A673 (cell line): ENCODE data around the gene SPATA16. TPM values are rescaled to one million over a fixed set of nuclear protein-coding genes. Genes with fewer than 3 reads are reported as not detected.

Experiments used
- BruUV-seq: library from RNA; stranded (reverse); fragments of 400-500 nt; replicated peaks from 2 replicates; lab custom pipeline; 2021; lab: Mats Ljungman, UMichigan
- CTCF ChIA-PET: fragments of 300-600 bp; sonication (Branson Sonifier 250); formaldehyde crosslinking; loops from one replicate; lab custom pipeline; 2022; ENCODE audit warnings: antibody characterized with exemption; lab: Charles Lee
- POLR2A ChIA-PET: fragments of 300-600 bp; sonication (Branson Sonifier 250); formaldehyde crosslinking; loops from one replicate; lab custom pipeline; 2022; ENCODE audit warnings: antibody characterized with exemption; ENCODE audit not compliant: low non-redundant PET; lab: Charles Lee
- DNase-seq: peaks from one replicate; pipeline ENCODE4 v3.0.0-alpha.2; 2015; ENCODE audit warnings: low spot score
- H3K27ac ChIP-seq: fragments of 200-600 bp; sonication (generic); 2 replicates; pipeline ENCODE4 v1.5.1; 2016; ENCODE audit warnings: mixed run types, low read depth, mild to moderate bottlenecking, mixed read lengths, antibody characterized with exemption, low read length; ENCODE audit not compliant: poor library complexity, severe bottlenecking
- H3K27me3 ChIP-seq: fragments of 200-600 bp; sonication (generic); replicated peaks from 2 replicates; pipeline ENCODE4 v1.6.1; 2017; ENCODE audit warnings: mixed run types, low read depth, mild to moderate bottlenecking, mixed read lengths, antibody characterized with exemption, low read length; ENCODE audit not compliant: insufficient read depth, poor library complexity
- H3K36me3 ChIP-seq: fragments of 200-600 bp; sonication (generic); 2 replicates; pipeline ENCODE4 v1.6.1; 2016; ENCODE audit warnings: mixed run types, mild to moderate bottlenecking, mixed read lengths, antibody characterized with exemption, low read length; ENCODE audit not compliant: insufficient read depth, poor library complexity, severe bottlenecking
- H3K4me1 ChIP-seq: fragments of 200-600 bp; sonication (generic); 2 replicates; pipeline ENCODE4 v1.6.1; 2017; ENCODE audit warnings: mixed run types, mild to moderate bottlenecking, mixed read lengths, antibody characterized with exemption, low read length; ENCODE audit not compliant: insufficient read depth, poor library complexity, severe bottlenecking
- H3K4me3 ChIP-seq: fragments of 200-600 bp; sonication (generic); 2 replicates; pipeline ENCODE4 v1.5.1; 2016; ENCODE audit warnings: low read depth, mixed run types, mild to moderate bottlenecking, mixed read lengths, low read length; ENCODE audit not compliant: poor library complexity, severe bottlenecking
- H3K9me3 ChIP-seq: fragments of 200-600 bp; sonication (generic); 2 replicates; pipeline ENCODE4 v1.6.1; 2016; ENCODE audit warnings: mixed run types, low read depth, mild to moderate bottlenecking, mixed read lengths, antibody characterized with exemption, low read length; ENCODE audit not compliant: poor library complexity, severe bottlenecking
- EZH2 ChIP-seq: fragments of 200-600 bp; sonication (generic); IDR thresholded peaks from 2 replicates; pipeline ENCODE4 v1.6.1; 2017; ENCODE audit warnings: borderline replicate concordance, low read depth, mild to moderate bottlenecking, mixed read lengths, antibody characterized with exemption, low read length; ENCODE audit not compliant: poor library complexity, severe bottlenecking
- intact Hi-C: fragments of 100-400 bp; cut with micrococcal nuclease; formaldehyde crosslinking; loops from one replicate; pipeline ENCODE4 v1.10.0; 2022; ENCODE audit not compliant: unreplicated experiment
- total RNA-seq: library from RNA; stranded (reverse); gene quantifications from 2 replicates; pipeline ENCODE4 v1.2.3, GENCODE V29; 2021
- TF ChIP-seq, protein P1 (sequence below): fragments of 300-800, 200-600 bp; sonication (generic); conservative IDR thresholded peaks from 2 replicates; pipeline ENCODE4 v1.5.1; 2017; ENCODE audit warnings: low read depth, mild to moderate bottlenecking, antibody characterized with exemption, low read length, moderate library complexity, mixed read lengths

SPATA16 gene
- total RNA-seq, 1 experiment from 2014 or later = not detected

DNA sequence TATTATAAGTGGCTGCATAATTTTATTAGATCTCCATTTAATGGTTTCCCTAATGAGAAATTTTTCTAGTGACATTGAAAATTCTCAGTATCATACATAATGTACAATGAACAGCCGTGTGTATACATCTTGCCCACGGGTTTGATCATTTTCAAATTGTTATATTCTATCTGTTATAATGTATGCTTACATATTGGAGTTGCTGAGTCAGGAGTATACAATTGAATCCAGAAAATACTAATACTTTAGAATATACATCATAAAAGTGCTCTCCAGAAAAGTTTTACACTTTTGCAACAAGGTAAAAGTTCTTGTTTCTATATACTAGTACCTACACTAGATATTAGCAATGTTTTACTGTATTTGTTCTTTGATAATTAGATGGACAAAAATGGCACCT is 82.8 kb downstream of the SPATA16 start:
- no peak overlapping the region for H3K27ac ChIP-seq
- TF ChIP-seq, protein P1, sequence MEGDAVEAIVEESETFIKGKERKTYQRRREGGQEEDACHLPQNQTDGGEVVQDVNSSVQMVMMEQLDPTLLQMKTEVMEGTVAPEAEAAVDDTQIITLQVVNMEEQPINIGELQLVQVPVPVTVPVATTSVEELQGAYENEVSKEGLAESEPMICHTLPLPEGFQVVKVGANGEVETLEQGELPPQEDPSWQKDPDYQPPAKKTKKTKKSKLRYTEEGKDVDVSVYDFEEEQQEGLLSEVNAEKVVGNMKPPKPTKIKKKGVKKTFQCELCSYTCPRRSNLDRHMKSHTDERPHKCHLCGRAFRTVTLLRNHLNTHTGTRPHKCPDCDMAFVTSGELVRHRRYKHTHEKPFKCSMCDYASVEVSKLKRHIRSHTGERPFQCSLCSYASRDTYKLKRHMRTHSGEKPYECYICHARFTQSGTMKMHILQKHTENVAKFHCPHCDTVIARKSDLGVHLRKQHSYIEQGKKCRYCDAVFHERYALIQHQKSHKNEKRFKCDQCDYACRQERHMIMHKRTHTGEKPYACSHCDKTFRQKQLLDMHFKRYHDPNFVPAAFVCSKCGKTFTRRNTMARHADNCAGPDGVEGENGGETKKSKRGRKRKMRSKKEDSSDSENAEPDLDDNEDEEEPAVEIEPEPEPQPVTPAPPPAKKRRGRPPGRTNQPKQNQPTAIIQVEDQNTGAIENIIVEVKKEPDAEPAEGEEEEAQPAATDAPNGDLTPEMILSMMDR = no peak
- no peak for TF ChIP-seq EZH2
- no peaks in the 10 kb centered on the region for H3K9me3 ChIP-seq
- H3K4me1 ChIP-seq = no peaks in the 10 kb centered on the region
- no peaks in the 10 kb centered on the region for H3K27me3 ChIP-seq
- no peak for DNase-seq
- no peak overlapping the region for H3K4me3 ChIP-seq
- intact Hi-C loops = no loop called here
- ChIA-PET CTCF (no interaction called here), POLR2A (no interaction called here)
- H3K36me3 ChIP-seq = no peaks in the 10 kb centered on the region
- no TSS peak for BruUV-seq

DNA sequence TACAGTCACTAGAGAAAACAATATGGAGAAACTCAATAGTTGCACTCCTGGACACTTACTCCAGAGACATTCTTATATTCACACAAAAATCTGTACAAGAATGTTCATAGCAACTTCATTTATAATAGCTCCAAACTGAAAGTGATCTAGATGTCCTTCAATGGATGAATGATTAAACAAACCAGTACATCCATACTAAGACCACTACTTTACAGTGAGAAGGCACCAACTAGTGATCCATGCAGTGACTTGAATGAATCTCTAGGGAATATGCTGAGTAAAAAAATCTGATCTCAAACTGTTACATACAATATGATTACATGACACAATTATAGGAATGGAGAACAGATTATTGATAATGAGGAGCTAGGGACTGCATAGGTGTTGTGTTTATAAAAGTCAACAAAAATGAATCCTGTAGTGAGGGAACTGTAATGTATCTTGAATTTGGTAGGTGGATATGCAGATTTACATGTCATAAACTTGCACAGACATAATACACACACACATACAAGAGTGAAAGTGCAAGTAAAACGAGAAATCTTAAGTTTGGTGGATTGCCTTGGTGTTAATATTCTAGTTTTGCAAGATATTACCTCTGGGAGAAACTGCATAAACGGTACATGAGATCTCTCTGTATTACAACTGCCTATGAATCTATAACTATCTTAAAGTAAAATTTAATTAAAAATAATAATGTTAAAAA is 85.7 kb downstream of the SPATA16 start:
- DNase-seq = no peak
- Histone ChIP-seq H3K4me3 (no peak overlapping the region), H3K27ac (no peak overlapping the region), H3K27me3 (no peaks in the 10 kb centered on the region), H3K9me3 (no peaks in the 10 kb centered on the region), H3K4me1 (no peaks in the 10 kb centered on the region), H3K36me3 (no peaks in the 10 kb centered on the region)
- ChIA-PET POLR2A (no interaction called here), CTCF (no interaction called here)
- TF ChIP-seq, protein P1 = no peak
- intact Hi-C loops = no loop called here
- BruUV-seq = no TSS peak

DNA sequence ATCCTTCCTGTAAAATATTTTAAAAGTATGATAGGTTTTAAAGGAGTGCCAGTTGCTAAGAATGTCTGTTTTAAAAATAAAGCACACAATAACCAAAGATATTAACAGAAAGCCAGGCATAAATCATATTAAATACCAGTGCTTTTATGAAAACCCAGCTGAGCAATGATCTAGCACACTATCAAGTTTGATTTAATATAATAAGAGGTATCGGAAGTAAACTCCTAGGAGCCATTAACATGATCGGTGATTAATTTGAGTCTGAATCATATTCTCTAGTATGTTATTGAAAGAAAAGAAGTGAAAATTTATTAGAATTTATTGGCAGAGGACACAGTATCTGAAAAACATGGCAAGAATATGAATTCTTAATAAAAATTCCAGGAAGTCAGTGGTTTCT is 91.7 kb downstream of the SPATA16 start:
- ChIA-PET CTCF (no interaction called here), POLR2A (no interaction called here)
- Histone ChIP-seq H3K4me3 (no peak overlapping the region), H3K36me3 (no peaks in the 10 kb centered on the region), H3K9me3 (no peaks in the 10 kb centered on the region), H3K27ac (no peak overlapping the region), H3K27me3 (no peaks in the 10 kb centered on the region), H3K4me1 (peaks cover 8% of the 10 kb centered on the region)
- intact Hi-C loops = loop anchor here (5.0 to 10.0 kb wide), 2 partner anchors 65 to 242 kb away; no protein-coding TSS in a partner anchor
- no TSS peak for BruUV-seq
- no peak for DNase-seq
- TF ChIP-seq, protein P1 = no peak
- no peak for TF ChIP-seq EZH2
